CD4-positive, CD25-positive, alpha-beta regulatory T cell (primary cell): ENCODE measurements around the gene S1PR1. TPM values are rescaled to one million over a fixed set of nuclear protein-coding genes. Genes with fewer than 3 reads are reported as not detected.
"Not testable (repeated sequence)": the region's sequence is repeated elsewhere in the genome, so short reads cannot be mapped to it uniquely, and the experiment has no call there.

Source experiments
- ATAC-seq, 2 donors: fragments of 150-1000 bp; cut with Tn5 transposase; one replicate each; pipeline ENCODE4 v1.10.0; 2021; ENCODE audit warnings: low read depth in 2 of 2, moderate number of reproducible peaks in 2 of 2, moderate library complexity in 1 of 2
- DNase-seq, 3 donors: peaks; one replicate each; pipeline versions ENCODE4 v3.0.0 to v3.0.0-alpha.2; 2012 to 2022; ENCODE audit warnings: mixed read lengths in 1 of 3
- H3K27ac ChIP-seq: one replicate; pipeline ENCODE4 v1.7.0; 2013; ENCODE audit warnings: mild to moderate bottlenecking, low read length; ENCODE audit not compliant: insufficient read depth, poor library complexity, severe bottlenecking
- H3K27me3 ChIP-seq: one replicate; pipeline ENCODE4 v1.7.0; 2013; ENCODE audit warnings: low read length; ENCODE audit not compliant: control insufficient read depth, insufficient read depth
- H3K36me3 ChIP-seq: one replicate; pipeline ENCODE4 v1.7.0; 2013; ENCODE audit warnings: mild to moderate bottlenecking, low read length, moderate library complexity; ENCODE audit not compliant: control insufficient read depth, insufficient read depth
- H3K4me1 ChIP-seq: 2 replicates; pipeline ENCODE4 v1.7.0; 2013; ENCODE audit warnings: mild to moderate bottlenecking, low read length; ENCODE audit not compliant: insufficient read depth, control insufficient read depth, poor library complexity, severe bottlenecking
- H3K4me3 ChIP-seq: one replicate; pipeline ENCODE4 v1.7.0; 2013; ENCODE audit warnings: low read depth, mild to moderate bottlenecking, low read length, moderate library complexity
- H3K9me3 ChIP-seq, 2 experiments: 1 replicate in 1 of 2; 2 replicates in 1 of 2; pipeline ENCODE4 v1.7.0; 2013; ENCODE audit warnings: low read length in 2 of 2, mild to moderate bottlenecking in 1 of 2, moderate library complexity in 1 of 2; ENCODE audit not compliant: control insufficient read depth in 2 of 2
- H3K27ac Mint-ChIP-seq, 3 donors: one replicate each; pipeline ENCODE4 v1.8.0; 2020 to 2022; ENCODE audit warnings: mild to moderate bottlenecking in 3 of 3, mixed read lengths in 3 of 3, moderate library complexity in 2 of 3
- H3K27me3 Mint-ChIP-seq: one replicate; pipeline ENCODE4 v1.8.0; 2022; ENCODE audit warnings: mild to moderate bottlenecking, mixed read lengths
- H3K36me3 Mint-ChIP-seq: one replicate; pipeline ENCODE4 v1.8.0; 2020; ENCODE audit warnings: mixed read lengths
- H3K4me1 Mint-ChIP-seq, 4 donors: one replicate each; pipeline ENCODE4 v1.8.0; 2020 to 2022; ENCODE audit warnings: mixed read lengths in 4 of 4, mild to moderate bottlenecking in 1 of 4
- H3K4me3 Mint-ChIP-seq, 4 donors: one replicate each; pipeline ENCODE4 v1.8.0; 2020 to 2022; ENCODE audit warnings: mild to moderate bottlenecking in 4 of 4, mixed read lengths in 4 of 4, moderate library complexity in 3 of 4
- H3K9me3 Mint-ChIP-seq, 7 donors: one replicate each; pipeline ENCODE4 v1.8.0; 2020 to 2022; ENCODE audit warnings: mixed read lengths in 7 of 7, mild to moderate bottlenecking in 3 of 7, moderate library complexity in 2 of 7
- polyA plus RNA-seq, 4 donors: library from polyadenylated mRNA; unstranded; fragments of 300-500 nt; fragmentation: Illumina TruSeq; gene quantifications; one replicate each; pipeline ENCODE4 v1.2.3, GENCODE V29; 2021
- total RNA-seq: library from RNA; stranded (reverse); gene quantifications from one replicate; pipeline ENCODE4 v1.2.3, GENCODE V29; 2022

The S1PR1 gene
- total and polyA plus RNA-seq, 5 donors from 2014 or later = 131 to 191 (median 155) TPM

- H3K36me3 ChIP-seq, H3K4me1 Mint-ChIP-seq, H3K27me3 Mint-ChIP-seq, H3K4me1 ChIP-seq, H3K9me3 ChIP-seq, H3K9me3 Mint-ChIP-seq, DNase-seq, H3K27me3 ChIP-seq, H3K4me3 ChIP-seq, H3K36me3 Mint-ChIP-seq, H3K27ac ChIP-seq, H3K27ac Mint-ChIP-seq, ATAC-seq, H3K4me3 Mint-ChIP-seq: not testable (repeated sequence)
Measured at GRCh38 chr1:101206139-101206538, 30.7 kb upstream of the S1PR1 start.

GRCh38 chr1:101207271-101207670 lies 29.5 kb upstream of the S1PR1 start:
- H3K27ac Mint-ChIP-seq, H3K4me1 Mint-ChIP-seq, DNase-seq, ATAC-seq, H3K27ac ChIP-seq, H3K4me1 ChIP-seq, H3K9me3 Mint-ChIP-seq, H3K9me3 ChIP-seq, H3K27me3 Mint-ChIP-seq, H3K36me3 Mint-ChIP-seq, H3K27me3 ChIP-seq, H3K36me3 ChIP-seq, H3K4me3 ChIP-seq, H3K4me3 Mint-ChIP-seq: not testable (repeated sequence)

GRCh38 chr1:101207891-101208290 lies 28.9 kb upstream of the S1PR1 start:
- Mint-ChIP-seq H3K4me1 (no peaks in the 10 kb centered on the region), H3K4me3 (no peak overlapping the region), H3K27ac (peak overlapping the region in 1 of 3 donors; percentile 20), H3K36me3 (no peaks in the 10 kb centered on the region), H3K27me3 (no peaks in the 10 kb centered on the region), H3K9me3 (peaks cover 0 to 2% (median 0%) of the 10 kb centered on the region in 7 donors)
- Histone ChIP-seq H3K4me3 (no peak overlapping the region), H3K4me1 (no peaks in the 10 kb centered on the region), H3K27ac (no peak overlapping the region), H3K36me3 (no peaks in the 10 kb centered on the region), H3K27me3 (no peaks in the 10 kb centered on the region), H3K9me3 (no peaks in the 10 kb centered on the region)
- ATAC-seq = no peak
- no peak for DNase-seq

GRCh38 chr1:101215363-101216011 lies 21.3 kb upstream of the S1PR1 start:
- Histone ChIP-seq H3K36me3 (no peaks in the 10 kb centered on the region), H3K27me3 (no peaks in the 10 kb centered on the region), H3K9me3 (no peaks in the 10 kb centered on the region), H3K27ac (no peak overlapping the region), H3K4me1 (no peaks in the 10 kb centered on the region), H3K4me3 (no peak overlapping the region)
- no peaks in the 10 kb centered on the region for H3K27me3 Mint-ChIP-seq
- H3K9me3 Mint-ChIP-seq = peaks cover 0 to 2% (median 0%) of the 10 kb centered on the region in 7 donors
- no peak overlapping the region for H3K27ac Mint-ChIP-seq
- DNase-seq (no peak), ATAC-seq (no peak)
- H3K4me3 Mint-ChIP-seq = no peak overlapping the region
- peaks cover 0 to 4% (median 1%) of the 10 kb centered on the region in 4 donors for H3K4me1 Mint-ChIP-seq
- peaks cover 4% of the 10 kb centered on the region for H3K36me3 Mint-ChIP-seq

- Histone ChIP-seq H3K36me3 (no peaks in the 10 kb centered on the region), H3K4me3 (no peak overlapping the region), H3K27me3 (no peaks in the 10 kb centered on the region), H3K4me1 (no peaks in the 10 kb centered on the region), H3K27ac (no peak overlapping the region), H3K9me3 (no peaks in the 10 kb centered on the region)
- Mint-ChIP-seq H3K36me3 (peaks cover 4% of the 10 kb centered on the region), H3K4me3 (no peak overlapping the region), H3K4me1 (peaks cover 0 to 7% (median 2%) of the 10 kb centered on the region in 4 donors), H3K9me3 (peaks cover 0 to 2% (median 0%) of the 10 kb centered on the region in 7 donors), H3K27me3 (no peaks in the 10 kb centered on the region), H3K27ac (no peak overlapping the region)
- ATAC-seq (no peak), DNase-seq (no peak)
Measured at GRCh38 chr1:101216623-101217022, 20.2 kb upstream of the S1PR1 start.

- no peaks in the 10 kb centered on the region for H3K27me3 ChIP-seq
- Mint-ChIP-seq H3K27me3 (no peaks in the 10 kb centered on the region), H3K36me3 (peaks cover 4% of the 10 kb centered on the region), H3K27ac (peak overlapping the region in 1 of 3 donors; percentile 52), H3K9me3 (peaks cover 0 to 2% (median 0%) of the 10 kb centered on the region in 7 donors), H3K4me1 (peaks cover 0 to 11% (median 6%) of the 10 kb centered on the region in 4 donors), H3K4me3 (no peak overlapping the region)
- no peak overlapping the region for H3K27ac ChIP-seq
- ATAC-seq (no peak), DNase-seq (no peak)
- H3K9me3 ChIP-seq = no peaks in the 10 kb centered on the region
- no peaks in the 10 kb centered on the region for H3K4me1 ChIP-seq
- H3K36me3 ChIP-seq = no peaks in the 10 kb centered on the region
- no peak overlapping the region for H3K4me3 ChIP-seq
Measured at GRCh38 chr1:101217148-101217547, 19.7 kb upstream of the S1PR1 start.

GRCh38 chr1:101218968-101219367 lies 17.9 kb upstream of the S1PR1 start:
- not testable (repeated sequence) for ATAC-seq, H3K4me3 Mint-ChIP-seq, H3K4me3 ChIP-seq, H3K27ac ChIP-seq, H3K36me3 ChIP-seq, H3K36me3 Mint-ChIP-seq, H3K27me3 ChIP-seq, H3K27me3 Mint-ChIP-seq, H3K9me3 Mint-ChIP-seq, DNase-seq, H3K4me1 ChIP-seq, H3K9me3 ChIP-seq, H3K27ac Mint-ChIP-seq
- peaks cover 0 to 14% (median 6%) of the 10 kb centered on the region in 4 donors for H3K4me1 Mint-ChIP-seq
